ENCODE data around the gene TBX20. TPM values are rescaled to one million over a fixed set of nuclear protein-coding genes. Genes with fewer than 3 reads are reported as not detected.
A peak's percentile ranks its signal among the peaks of the same experiment; 100 is the strongest.

Gene TBX20
- total RNA-seq, 3 donors from 2014 or later = 0.59 TPM; not detected in 2

DNA sequence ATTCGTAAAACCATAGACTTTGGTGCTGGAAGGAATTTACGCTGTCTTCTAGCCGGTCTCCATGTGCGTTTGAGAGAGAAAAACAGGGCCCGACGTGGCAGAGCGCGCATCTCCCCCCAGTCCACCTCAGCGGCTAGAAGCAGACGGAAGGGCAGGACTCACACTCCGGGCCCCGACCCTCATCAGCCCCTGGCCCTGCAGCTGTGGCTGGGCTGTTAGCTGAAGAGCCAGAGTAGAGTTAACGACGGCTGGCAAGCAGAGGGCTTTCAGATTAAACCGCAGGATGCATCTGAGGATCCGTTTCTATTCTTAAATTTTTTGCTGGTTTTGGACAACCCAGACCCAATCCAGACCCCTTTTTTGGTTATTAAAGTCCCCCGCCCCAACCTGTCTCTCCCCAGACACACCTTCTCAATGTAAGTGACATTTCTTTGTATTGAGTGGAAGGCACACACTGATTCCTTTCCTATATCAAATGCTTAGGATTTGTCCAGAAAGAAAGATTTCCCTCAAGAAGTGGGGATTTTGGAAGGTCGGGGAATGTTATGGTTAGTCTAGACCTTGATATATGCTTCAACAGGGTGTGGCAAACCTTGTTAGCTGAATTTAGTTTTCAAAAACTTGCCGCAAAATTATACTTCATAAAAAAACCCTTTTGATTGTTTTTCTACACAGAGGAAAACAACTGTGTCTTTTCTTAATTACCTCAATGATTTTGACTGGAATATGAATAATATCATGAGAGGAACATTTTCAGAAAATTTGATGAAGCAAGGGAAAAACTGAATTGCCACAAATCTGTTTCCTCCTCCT is 1.7 kb upstream of the TBX20 start:
- peaks cover 0 to 100% of the 10 kb centered on the region in 2 donors for H3K27me3 ChIP-seq
- intact Hi-C loops (cut with DNase I; ENCODE audit: low total_unique reads) = no loop called here

DNA sequence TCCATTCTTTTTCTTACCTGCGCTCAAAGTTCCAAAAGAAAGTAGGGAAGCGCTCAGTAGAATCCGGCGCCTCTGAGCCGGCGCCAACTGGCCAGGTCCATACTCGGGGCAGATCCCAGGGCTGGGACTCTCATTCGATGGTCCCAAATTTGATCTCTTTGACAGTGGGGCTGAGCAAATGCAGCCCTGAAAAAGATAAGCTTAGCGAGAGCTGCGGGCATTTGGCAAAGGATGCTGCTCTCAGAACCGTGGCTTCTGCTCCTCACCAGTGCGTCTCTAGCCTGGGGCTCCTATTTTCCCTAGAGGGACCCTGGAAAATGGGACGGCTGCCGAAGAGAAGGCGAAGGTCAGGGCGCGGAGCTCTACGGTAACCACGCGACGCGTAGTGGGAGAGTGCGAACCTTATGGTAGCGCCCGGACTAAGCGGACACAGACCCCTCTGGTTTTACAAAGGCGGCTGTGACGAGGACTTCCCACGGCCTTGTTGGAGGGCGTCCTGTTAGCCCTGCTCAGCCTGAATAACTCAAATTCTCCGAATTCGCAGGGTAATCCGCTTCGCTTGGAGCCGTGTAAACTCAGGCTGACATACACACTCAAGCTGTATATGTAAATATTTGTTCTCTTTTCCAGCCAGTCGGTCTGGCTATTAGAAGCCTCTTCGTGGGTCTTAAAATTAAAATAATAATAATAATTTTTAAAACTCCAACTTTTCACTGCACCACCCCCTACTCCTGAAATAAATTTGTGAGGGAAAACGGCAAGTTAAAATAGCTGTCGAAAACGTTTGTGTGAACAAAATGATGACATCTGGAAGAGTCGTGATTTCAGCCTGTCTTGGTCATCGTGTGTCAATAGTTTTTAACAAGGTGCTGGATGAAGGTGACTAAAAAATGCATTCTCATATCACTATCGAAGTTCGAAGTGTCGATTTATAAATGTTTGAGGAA is 869 bp upstream of the TBX20 start:
- Histone ChIP-seq H3K4me3 (peak overlapping the region in 2 of 3 donors; percentile 36 to 62), H3K36me3 (no peaks in the 10 kb centered on the region), H3K27me3 (peaks cover 0 to 100% of the 10 kb centered on the region in 2 donors), H3K9me3 (peaks cover 0 to 8% of the 10 kb centered on the region in 2 donors), H3K27ac (no peak overlapping the region), H3K4me1 (no peaks in the 10 kb centered on the region)
- TF ChIP-seq, protein P1, sequence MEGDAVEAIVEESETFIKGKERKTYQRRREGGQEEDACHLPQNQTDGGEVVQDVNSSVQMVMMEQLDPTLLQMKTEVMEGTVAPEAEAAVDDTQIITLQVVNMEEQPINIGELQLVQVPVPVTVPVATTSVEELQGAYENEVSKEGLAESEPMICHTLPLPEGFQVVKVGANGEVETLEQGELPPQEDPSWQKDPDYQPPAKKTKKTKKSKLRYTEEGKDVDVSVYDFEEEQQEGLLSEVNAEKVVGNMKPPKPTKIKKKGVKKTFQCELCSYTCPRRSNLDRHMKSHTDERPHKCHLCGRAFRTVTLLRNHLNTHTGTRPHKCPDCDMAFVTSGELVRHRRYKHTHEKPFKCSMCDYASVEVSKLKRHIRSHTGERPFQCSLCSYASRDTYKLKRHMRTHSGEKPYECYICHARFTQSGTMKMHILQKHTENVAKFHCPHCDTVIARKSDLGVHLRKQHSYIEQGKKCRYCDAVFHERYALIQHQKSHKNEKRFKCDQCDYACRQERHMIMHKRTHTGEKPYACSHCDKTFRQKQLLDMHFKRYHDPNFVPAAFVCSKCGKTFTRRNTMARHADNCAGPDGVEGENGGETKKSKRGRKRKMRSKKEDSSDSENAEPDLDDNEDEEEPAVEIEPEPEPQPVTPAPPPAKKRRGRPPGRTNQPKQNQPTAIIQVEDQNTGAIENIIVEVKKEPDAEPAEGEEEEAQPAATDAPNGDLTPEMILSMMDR (IDR thresholded peaks at IDR 0.05) = no peak
- TF ChIP-seq POLR2AphosphoS5 (IDR thresholded peaks at IDR 0.05) = no peak
- TF ChIP-seq POLR2A (IDR thresholded peaks at IDR 0.05) = no peak
- no peak for DNase-seq (ENCODE audit: low spot score in 2 of 2)
- intact Hi-C loops (cut with DNase I; ENCODE audit: low total_unique reads) = no loop called here

More for the DNA sequence above, 1.7 kb upstream of the TBX20 start:
- H3K36me3 ChIP-seq = no peaks in the 10 kb centered on the region
- H3K4me3 ChIP-seq = no peak overlapping the region
- TF ChIP-seq POLR2A (IDR thresholded peaks at IDR 0.05) (no peak), POLR2AphosphoS5 (IDR thresholded peaks at IDR 0.05) (no peak)
- TF ChIP-seq, protein P1 (IDR thresholded peaks at IDR 0.05) = no peak
- H3K9me3 ChIP-seq = peaks cover 0 to 8% of the 10 kb centered on the region in 2 donors
- H3K4me1 ChIP-seq = no peaks in the 10 kb centered on the region
- DNase-seq (ENCODE audit: low spot score in 2 of 2) = no peak
- H3K27ac ChIP-seq = no peak overlapping the region

DNA sequence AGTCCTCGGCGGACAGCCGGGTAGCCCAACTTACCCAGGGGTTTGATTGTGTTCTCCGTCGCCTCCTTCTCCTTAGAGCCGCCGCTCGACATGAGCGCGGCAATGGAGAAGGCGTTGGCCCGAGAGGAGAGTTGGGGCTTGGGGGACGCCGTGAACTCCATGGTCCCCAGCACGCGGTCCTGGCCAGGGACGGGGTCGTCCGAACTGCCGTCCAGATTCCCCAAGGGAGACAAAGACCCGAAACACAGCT is 515 bp downstream of the TBX20 start:
- Histone ChIP-seq H3K4me3 (peak overlapping the region in 2 of 3 donors; percentile 18 to 62), H3K36me3 (no peaks in the 10 kb centered on the region), H3K27ac (no peak overlapping the region), H3K4me1 (no peaks in the 10 kb centered on the region), H3K9me3 (peaks cover 0 to 8% of the 10 kb centered on the region in 2 donors), H3K27me3 (peaks cover 0 to 100% of the 10 kb centered on the region in 2 donors)
- TF ChIP-seq POLR2AphosphoS5 (IDR thresholded peaks at IDR 0.05) (no peak), POLR2A (IDR thresholded peaks at IDR 0.05) (no peak)
- TF ChIP-seq, protein P1 (IDR thresholded peaks at IDR 0.05) = no peak
- intact Hi-C loops (cut with DNase I; ENCODE audit: low total_unique reads) = no loop called here
- DNase-seq (ENCODE audit: low spot score in 2 of 2) = no peak

DNA sequence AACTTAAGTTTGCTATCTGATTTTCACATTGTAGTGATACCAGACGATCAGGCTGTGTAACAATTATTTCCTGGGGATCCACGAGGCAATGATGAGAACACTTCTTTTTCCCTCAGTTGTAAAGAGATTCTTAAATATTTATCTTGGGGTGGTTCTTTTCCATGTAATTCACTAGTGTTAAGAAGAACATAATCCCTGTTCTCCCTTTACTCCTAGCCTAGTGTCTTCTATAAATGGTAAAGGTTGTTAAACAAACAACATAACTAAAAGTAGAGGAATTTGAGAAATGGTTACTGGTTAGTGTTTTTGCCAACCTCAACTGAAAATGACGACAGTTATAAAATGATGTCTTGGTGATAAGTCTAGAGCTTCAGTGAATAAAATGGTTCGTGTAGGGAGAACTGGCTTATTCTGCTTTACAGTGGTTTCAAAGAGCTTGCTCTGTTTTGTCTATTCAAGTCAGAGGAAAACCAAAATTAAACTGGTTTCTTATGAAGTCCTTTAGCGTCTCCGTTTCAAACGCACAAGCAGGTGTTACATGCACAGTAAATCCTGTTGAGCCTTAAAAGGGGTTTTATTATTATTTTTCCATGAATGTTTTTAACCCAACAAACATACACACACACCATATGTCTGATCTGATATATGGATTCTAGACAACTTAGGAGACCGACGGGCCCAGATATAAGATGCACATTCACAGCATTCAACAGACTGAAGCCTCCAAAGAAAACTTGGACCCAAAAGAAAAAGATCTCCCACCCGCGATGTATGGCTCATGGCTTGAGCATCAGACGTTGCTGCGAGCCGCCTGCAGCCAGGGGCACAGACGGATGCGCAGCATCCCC is 1.1 kb downstream of the TBX20 start:
- Histone ChIP-seq H3K36me3 (no peaks in the 10 kb centered on the region), H3K27ac (no peak overlapping the region), H3K9me3 (peaks cover 0 to 8% of the 10 kb centered on the region in 2 donors), H3K4me3 (no peak overlapping the region), H3K4me1 (no peaks in the 10 kb centered on the region), H3K27me3 (peaks cover 0 to 100% of the 10 kb centered on the region in 2 donors)
- TF ChIP-seq, protein P1 (IDR thresholded peaks at IDR 0.05) = no peak
- intact Hi-C loops (cut with DNase I; ENCODE audit: low total_unique reads) = no loop called here
- DNase-seq (ENCODE audit: low spot score in 2 of 2) = no peak

All from breast epithelium (tissue), 4 donors.